CD4-positive, alpha-beta T cell treated with Interleukin-10 for 1 hour (primary cell): ENCODE data around the gene CLEC18A.
"Not testable (repeated sequence)": the region's sequence is repeated elsewhere in the genome, so short reads cannot be mapped to it uniquely, and the experiment has no call there.

Experiments
- DNase-seq: peaks from one replicate; pipeline ENCODE4 v3.0.0-alpha.2; 2020

CLEC18A gene

GRCh38 chr16:69931631-69932030, 19.5 kb upstream of the CLEC18A start:
- DNase-seq: no peak

GRCh38 chr16:69932228-69932627, 18.9 kb upstream of the CLEC18A start:
- no peak for DNase-seq

- no peak for DNase-seq
Observed at GRCh38 chr16:69932691-69933392, 18.3 kb upstream of the CLEC18A start.

- DNase-seq: no peak
Observed at GRCh38 chr16:69934044-69934443, 17.1 kb upstream of the CLEC18A start.

- DNase-seq: no peak
Observed at GRCh38 chr16:69934751-69935150, 16.4 kb upstream of the CLEC18A start.

- no peak for DNase-seq
Observed at GRCh38 chr16:69935278-69935711, 15.8 kb upstream of the CLEC18A start.

GRCh38 chr16:69935740-69936139, 15.4 kb upstream of the CLEC18A start:
- DNase-seq: no peak

GRCh38 chr16:69936252-69936651, 14.9 kb upstream of the CLEC18A start:
- no peak for DNase-seq

GRCh38 chr16:69936751-69937211, 14.4 kb upstream of the CLEC18A start:
- no peak for DNase-seq

GRCh38 chr16:69937465-69937951, 13.6 kb upstream of the CLEC18A start:
- DNase-seq: no peak

GRCh38 chr16:69938981-69939820, 11.9 kb upstream of the CLEC18A start:
- DNase-seq: no peak

GRCh38 chr16:69939821-69940585, 11.1 kb upstream of the CLEC18A start:
- DNase-seq: no peak

GRCh38 chr16:69940676-69941075, 10.5 kb upstream of the CLEC18A start:
- no peak for DNase-seq

GRCh38 chr16:69941251-69942098, 9.7 kb upstream of the CLEC18A start:
- DNase-seq: no peak

- DNase-seq: no peak
Observed at GRCh38 chr16:69942099-69942491, 9.0 kb upstream of the CLEC18A start.

- no peak for DNase-seq
Observed at GRCh38 chr16:69942627-69943170, 8.4 kb upstream of the CLEC18A start.

GRCh38 chr16:69943241-69944036, 7.7 kb upstream of the CLEC18A start:
- not testable (repeated sequence) for DNase-seq

- DNase-seq: not testable (repeated sequence)
Observed at GRCh38 chr16:69950411-69950810, 723 bp upstream of the CLEC18A start.

GRCh38 chr16:69951672-69952031, 518 bp downstream of the CLEC18A start:
- not testable (repeated sequence) for DNase-seq

GRCh38 chr16:69952116-69952515, 982 bp downstream of the CLEC18A start:
- not testable (repeated sequence) for DNase-seq
